Uterus (tissue), 4 donors: ENCODE measurements around the gene WDR47. TPM values are rescaled to one million over a fixed set of nuclear protein-coding genes. Genes with fewer than 3 reads are reported as not detected.

Experiments used
- DNase-seq, 2 donors: peaks; one replicate each; pipeline ENCODE4 v3.0.0-alpha.2; 2019 to 2020
- H3K27ac ChIP-seq, 2 donors: fragments of 200-600 bp; sonication (generic); 1 replicate in 1 of 2; 2 replicates in 1 of 2; pipeline ENCODE4 v1.5.1; 2016 to 2018
- H3K27me3 ChIP-seq, 2 donors: fragments of 200-600 bp; sonication (generic); one replicate each; pipeline ENCODE4 v1.5.1; 2018 to 2019; ENCODE audit warnings: control low read depth in 1 of 2
- H3K36me3 ChIP-seq, 2 donors: fragments of 200-600 bp; sonication (generic); one replicate each; pipeline ENCODE4 v1.5.1; 2019; ENCODE audit warnings: control low read depth in 1 of 2
- H3K4me1 ChIP-seq, 2 donors: fragments of 200-600 bp; sonication (generic); one replicate each; pipeline ENCODE4 v1.5.1; 2018 to 2019; ENCODE audit warnings: control low read depth in 1 of 2
- H3K4me3 ChIP-seq, 2 donors: fragments of 200-600 bp; sonication (generic); 1 replicate in 1 of 2; 2 replicates in 1 of 2; pipeline ENCODE4 v1.5.1; 2018 to 2019; ENCODE audit warnings: mild to moderate bottlenecking in 1 of 2
- H3K9me3 ChIP-seq, 2 donors: fragments of 200-600 bp; sonication (generic); one replicate each; pipeline ENCODE4 v1.5.1; 2019; ENCODE audit warnings: control low read depth in 1 of 2
- CTCF ChIP-seq, 4 experiments: fragments of 200-600 bp in 2 of 4; fragments of 450-650 bp in 2 of 4; sonication (generic) in 2 of 4; IDR thresholded peaks; one replicate each; pipeline ENCODE4 v1.5.1; 2016 to 2019; ENCODE audit warnings: antibody characterized with exemption in 4 of 4, mild to moderate bottlenecking in 2 of 4, moderate library complexity in 1 of 4
- POLR2A ChIP-seq, 2 donors: fragments of 450-650 bp; IDR thresholded peaks; one replicate each; pipeline ENCODE4 v1.6.1; 2016; ENCODE audit warnings: antibody characterized with exemption in 2 of 2, mild to moderate bottlenecking in 1 of 2, moderate library complexity in 1 of 2
- intact Hi-C: fragments of 100-400 bp; cut with DNase I; formaldehyde crosslinking; loops from one replicate; pipeline ENCODE4 v1.15.1; 2023; ENCODE audit warnings: low total_unique reads
- total RNA-seq, 4 donors: library from RNA; depleted of rRNA in 3 of 4; stranded (reverse); fragments of >200 nt in 3 of 4; gene quantifications; one replicate each; pipeline versions ENCODE4 v1.1.0 to v1.2.4, GENCODE V29; 2014 to 2023
- donor health status: DM: yes; HTN: yes; CAD: no.

WDR47 gene
- total RNA-seq, 4 donors from 2014 or later: 10.5 to 54.7 (median 27.2) TPM

- H3K9me3 ChIP-seq: no peaks in the 10 kb centered on the region
- intact Hi-C loops: no loop called here
- H3K27ac ChIP-seq: no peak overlapping the region
- no peak overlapping the region for H3K4me3 ChIP-seq
- H3K4me1 ChIP-seq: no peaks in the 10 kb centered on the region
- no peak for DNase-seq
- H3K27me3 ChIP-seq: no peaks in the 10 kb centered on the region
- TF ChIP-seq CTCF (IDR thresholded peaks at IDR 0.05) (no peak), POLR2A (IDR thresholded peaks at IDR 0.05) (no peak)
- H3K36me3 ChIP-seq: no peaks in the 10 kb centered on the region
Observed at GRCh38 chr1:108955881-108956280, 86.0 kb downstream of the WDR47 start.

- no peaks in the 10 kb centered on the region for H3K36me3 ChIP-seq
Observed at GRCh38 chr1:108955111-108955510, 86.8 kb downstream of the WDR47 start.

GRCh38 chr1:108953452-108953851 lies 88.5 kb downstream of the WDR47 start:
- H3K4me1 ChIP-seq: no peaks in the 10 kb centered on the region
- H3K27me3 ChIP-seq: no peaks in the 10 kb centered on the region
- no peak overlapping the region for H3K4me3 ChIP-seq
- no peaks in the 10 kb centered on the region for H3K36me3 ChIP-seq
- H3K9me3 ChIP-seq: no peaks in the 10 kb centered on the region
- intact Hi-C loops: no loop called here
- H3K27ac ChIP-seq: no peak overlapping the region
- TF ChIP-seq POLR2A (IDR thresholded peaks at IDR 0.05): no peak
- TF ChIP-seq CTCF (IDR thresholded peaks at IDR 0.05): no peak
- DNase-seq: no peak

More at GRCh38 chr1:108955111-108955510, 86.8 kb downstream of the WDR47 start:
- H3K4me3 ChIP-seq: no peak overlapping the region
- intact Hi-C loops: no loop called here
- no peak for DNase-seq
- H3K27me3 ChIP-seq: no peaks in the 10 kb centered on the region
- no peaks in the 10 kb centered on the region for H3K9me3 ChIP-seq
- no peak overlapping the region for H3K27ac ChIP-seq
- H3K4me1 ChIP-seq: no peaks in the 10 kb centered on the region
- TF ChIP-seq CTCF (IDR thresholded peaks at IDR 0.05) (no peak), POLR2A (IDR thresholded peaks at IDR 0.05) (no peak)

GRCh38 chr1:108951242-108951641 lies 90.7 kb downstream of the WDR47 start:
- DNase-seq: no peak
- Histone ChIP-seq H3K36me3 (no peaks in the 10 kb centered on the region), H3K4me3 (no peak overlapping the region), H3K9me3 (no peaks in the 10 kb centered on the region), H3K27ac (no peak overlapping the region), H3K4me1 (no peaks in the 10 kb centered on the region), H3K27me3 (no peaks in the 10 kb centered on the region)
- TF ChIP-seq CTCF (IDR thresholded peaks at IDR 0.05) (no peak), POLR2A (IDR thresholded peaks at IDR 0.05) (no peak)
- intact Hi-C loops: no loop called here

GRCh38 chr1:108949044-108949443 lies 92.9 kb downstream of the WDR47 start:
- no peaks in the 10 kb centered on the region for H3K36me3 ChIP-seq
- no peak for DNase-seq
- no peak for TF ChIP-seq POLR2A (IDR thresholded peaks at IDR 0.05)
- no peak for TF ChIP-seq CTCF (IDR thresholded peaks at IDR 0.05)
- intact Hi-C loops: no loop called here
- H3K4me1 ChIP-seq: no peaks in the 10 kb centered on the region
- H3K4me3 ChIP-seq: no peak overlapping the region
- no peaks in the 10 kb centered on the region for H3K27me3 ChIP-seq
- no peak overlapping the region for H3K27ac ChIP-seq
- H3K9me3 ChIP-seq: no peaks in the 10 kb centered on the region
